Stimulated activated naive CD8-positive, alpha-beta T cell treated with anti-CD3 and anti-CD28 coated beads, Interleukin-15, Interleukin-2, amounts not matched to agents 100 ng/mL and 50 ng/mL, for 24 hours (primary cell): ENCODE data around the gene CMYA5.
"Not testable (repeated sequence)": the region's sequence is repeated elsewhere in the genome, so short reads cannot be mapped to it uniquely, and the experiment has no call there.

Source experiments
- H3K27ac Mint-ChIP-seq: one replicate; pipeline ENCODE4 v1.8.0; 2021; ENCODE audit warnings: mild to moderate bottlenecking, mixed read lengths
- H3K27me3 Mint-ChIP-seq: one replicate; pipeline ENCODE4 v1.8.0; 2021; ENCODE audit warnings: mixed read lengths
- H3K36me3 Mint-ChIP-seq: one replicate; pipeline ENCODE4 v1.8.0; 2021; ENCODE audit warnings: low read depth, mixed read lengths
- H3K4me1 Mint-ChIP-seq: one replicate; pipeline ENCODE4 v1.8.0; 2021; ENCODE audit warnings: low read depth, mixed read lengths
- H3K4me3 Mint-ChIP-seq: one replicate; pipeline ENCODE4 v1.8.0; 2021; ENCODE audit warnings: mild to moderate bottlenecking, mixed read lengths
- H3K9me3 Mint-ChIP-seq: one replicate; pipeline ENCODE4 v1.8.0; 2021; ENCODE audit warnings: mixed read lengths

CMYA5 gene

DNA sequence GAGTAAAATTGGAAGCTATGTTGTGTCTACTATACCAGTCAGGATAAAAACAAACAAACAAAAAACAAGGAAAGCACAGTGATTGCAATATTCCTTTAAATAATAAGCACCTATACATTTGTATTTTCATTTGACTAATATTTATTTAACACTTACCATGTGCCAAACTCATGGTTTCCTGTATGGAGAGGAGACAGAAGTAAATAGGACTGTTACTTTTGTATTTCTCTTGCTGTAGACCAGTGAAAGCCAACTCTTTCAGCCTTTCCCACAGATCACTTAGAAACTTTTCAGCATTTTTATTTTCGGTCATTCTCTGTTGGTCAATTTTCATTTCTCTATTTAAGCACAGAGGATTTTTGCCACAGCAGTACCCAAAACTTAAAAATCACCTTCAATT is 4.5 kb downstream of the CMYA5 start:
- H3K27me3 Mint-ChIP-seq: no peaks in the 10 kb centered on the region
- peaks cover 8% of the 10 kb centered on the region for H3K36me3 Mint-ChIP-seq
- H3K27ac Mint-ChIP-seq: no peak overlapping the region
- no peak overlapping the region for H3K4me3 Mint-ChIP-seq
- H3K9me3 Mint-ChIP-seq: no peaks in the 10 kb centered on the region
- H3K4me1 Mint-ChIP-seq: no peaks in the 10 kb centered on the region

DNA sequence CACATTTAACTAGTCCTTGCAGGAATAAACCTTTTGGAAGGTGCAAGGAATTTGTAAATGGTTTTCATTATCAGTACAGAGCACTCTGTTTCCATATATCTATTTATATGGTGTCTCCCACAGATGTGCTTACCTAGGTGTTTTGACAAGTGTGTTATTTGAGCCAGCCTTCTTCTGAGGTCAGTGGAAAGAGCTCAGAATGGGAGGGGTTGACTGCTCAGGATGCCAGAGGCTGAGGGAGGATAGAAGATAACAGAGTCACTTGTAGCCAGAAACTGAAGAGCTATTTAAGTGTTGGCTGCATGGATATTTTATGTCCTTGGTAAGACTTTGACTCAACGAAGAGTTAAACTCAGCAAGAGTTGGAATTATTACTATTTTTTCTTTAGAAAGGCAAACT is 5.0 kb downstream of the CMYA5 start:
- Mint-ChIP-seq H3K36me3 (peaks cover 7% of the 10 kb centered on the region), H3K9me3 (no peaks in the 10 kb centered on the region), H3K27me3 (no peaks in the 10 kb centered on the region), H3K4me1 (no peaks in the 10 kb centered on the region), H3K27ac (no peak overlapping the region), H3K4me3 (no peak overlapping the region)

DNA sequence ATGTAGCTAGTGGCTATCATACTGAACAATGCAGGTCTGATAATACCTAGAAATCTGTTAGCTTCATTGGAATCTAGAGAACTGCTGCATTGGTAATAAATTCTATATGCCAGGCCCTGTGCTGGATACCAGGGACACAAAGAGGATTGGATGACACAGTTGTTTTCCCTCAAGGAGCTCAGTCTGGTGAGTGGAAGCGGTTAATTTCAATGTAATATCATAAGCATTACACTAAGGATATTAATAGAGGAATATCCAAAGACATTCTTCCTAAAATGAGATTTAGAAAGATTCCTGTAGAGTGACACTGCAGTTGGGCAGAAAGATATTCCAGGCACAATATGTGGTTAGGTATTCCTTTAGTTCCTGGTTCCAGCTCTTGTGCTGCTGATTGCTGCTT is 5.9 kb downstream of the CMYA5 start:
- Mint-ChIP-seq H3K27ac (no peak overlapping the region), H3K4me3 (no peak overlapping the region), H3K36me3 (peaks cover 3% of the 10 kb centered on the region), H3K4me1 (no peaks in the 10 kb centered on the region), H3K27me3 (no peaks in the 10 kb centered on the region), H3K9me3 (no peaks in the 10 kb centered on the region)

GRCh38 chr5:79697222-79698170 is 7.9 kb downstream of the CMYA5 start:
- Mint-ChIP-seq H3K27ac (no peak overlapping the region), H3K27me3 (no peaks in the 10 kb centered on the region), H3K9me3 (no peaks in the 10 kb centered on the region)

GRCh38 chr5:79699763-79700400 is 10.2 kb downstream of the CMYA5 start:
- H3K27me3 Mint-ChIP-seq: no peaks in the 10 kb centered on the region
- H3K36me3 Mint-ChIP-seq: no peaks in the 10 kb centered on the region
- no peak overlapping the region for H3K27ac Mint-ChIP-seq
- H3K9me3 Mint-ChIP-seq: no peaks in the 10 kb centered on the region
- no peak overlapping the region for H3K4me3 Mint-ChIP-seq
- H3K4me1 Mint-ChIP-seq: no peaks in the 10 kb centered on the region

More at GRCh38 chr5:79697222-79698170, 7.9 kb downstream of the CMYA5 start:
- Mint-ChIP-seq H3K4me1 (no peaks in the 10 kb centered on the region), H3K36me3 (no peaks in the 10 kb centered on the region), H3K4me3 (no peak overlapping the region)

- peaks cover 4% of the 10 kb centered on the region for H3K9me3 Mint-ChIP-seq
- no peak overlapping the region for H3K27ac Mint-ChIP-seq
- no peaks in the 10 kb centered on the region for H3K4me1 Mint-ChIP-seq
- no peaks in the 10 kb centered on the region for H3K36me3 Mint-ChIP-seq
- no peaks in the 10 kb centered on the region for H3K27me3 Mint-ChIP-seq
- H3K4me3 Mint-ChIP-seq: no peak overlapping the region
Measured at GRCh38 chr5:79702606-79703380, 13.2 kb downstream of the CMYA5 start.

DNA sequence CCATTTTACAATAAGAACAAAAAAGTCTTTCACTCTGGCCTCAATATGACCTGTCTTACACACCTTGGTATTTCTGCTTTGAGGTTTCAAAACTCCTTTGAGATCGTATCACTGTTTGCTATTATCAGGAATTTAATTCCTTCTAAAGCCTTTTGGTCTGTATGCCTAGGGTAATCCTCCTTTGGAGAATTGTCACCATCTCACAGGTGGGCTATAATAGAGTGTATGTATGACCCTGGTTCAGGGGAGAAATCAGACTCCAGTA is 13.7 kb downstream of the CMYA5 start:
- Mint-ChIP-seq H3K9me3 (peaks cover 4% of the 10 kb centered on the region), H3K4me1 (no peaks in the 10 kb centered on the region), H3K27me3 (no peaks in the 10 kb centered on the region), H3K27ac (no peak overlapping the region), H3K36me3 (no peaks in the 10 kb centered on the region), H3K4me3 (no peak overlapping the region)

DNA sequence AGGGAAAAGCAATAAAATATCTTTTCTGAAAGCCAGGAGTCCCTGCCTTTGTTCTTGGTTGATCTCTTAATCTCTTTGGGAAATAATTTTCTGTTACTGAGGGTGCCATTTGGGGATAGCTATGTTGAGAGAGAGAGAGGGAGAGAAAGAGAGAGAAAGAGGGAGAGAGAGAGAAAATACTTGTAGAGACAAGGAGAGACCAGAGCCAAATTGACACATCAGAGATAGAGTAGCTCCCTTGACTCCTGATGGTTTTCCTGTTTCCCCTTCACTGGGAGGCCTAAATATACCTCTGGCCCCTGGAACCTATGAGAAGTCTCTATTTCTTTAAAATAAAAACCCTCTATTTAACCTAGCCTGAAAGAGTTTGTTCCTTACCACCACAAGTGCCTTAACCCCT is 14.9 kb downstream of the CMYA5 start:
- Mint-ChIP-seq H3K27me3 (no peaks in the 10 kb centered on the region), H3K9me3 (peaks cover 4% of the 10 kb centered on the region), H3K27ac (no peak overlapping the region), H3K4me1 (no peaks in the 10 kb centered on the region), H3K36me3 (no peaks in the 10 kb centered on the region), H3K4me3 (no peak overlapping the region)

GRCh38 chr5:79705632-79706031 is 16.0 kb downstream of the CMYA5 start:
- Mint-ChIP-seq H3K27ac (no peak overlapping the region), H3K9me3 (peaks cover 4% of the 10 kb centered on the region), H3K36me3 (no peaks in the 10 kb centered on the region), H3K4me1 (no peaks in the 10 kb centered on the region), H3K4me3 (no peak overlapping the region), H3K27me3 (no peaks in the 10 kb centered on the region)

GRCh38 chr5:79706317-79706716 is 16.7 kb downstream of the CMYA5 start:
- not testable (repeated sequence) for H3K27me3 Mint-ChIP-seq, H3K36me3 Mint-ChIP-seq, H3K9me3 Mint-ChIP-seq, H3K27ac Mint-ChIP-seq, H3K4me3 Mint-ChIP-seq, H3K4me1 Mint-ChIP-seq

- H3K4me1 Mint-ChIP-seq: no peaks in the 10 kb centered on the region
- H3K4me3 Mint-ChIP-seq: no peak overlapping the region
- peaks cover 4% of the 10 kb centered on the region for H3K9me3 Mint-ChIP-seq
- H3K27ac Mint-ChIP-seq: no peak overlapping the region
- H3K27me3 Mint-ChIP-seq: no peaks in the 10 kb centered on the region
- no peaks in the 10 kb centered on the region for H3K36me3 Mint-ChIP-seq
Measured at GRCh38 chr5:79707535-79707934, 17.9 kb downstream of the CMYA5 start.

GRCh38 chr5:79712741-79713140 is 23.1 kb downstream of the CMYA5 start:
- H3K4me1 Mint-ChIP-seq: no peaks in the 10 kb centered on the region
- no peaks in the 10 kb centered on the region for H3K27me3 Mint-ChIP-seq
- H3K9me3 Mint-ChIP-seq: no peaks in the 10 kb centered on the region
- H3K27ac Mint-ChIP-seq: no peak overlapping the region
- H3K4me3 Mint-ChIP-seq: no peak overlapping the region
- H3K36me3 Mint-ChIP-seq: no peaks in the 10 kb centered on the region

- H3K27ac Mint-ChIP-seq: no peak overlapping the region
- no peaks in the 10 kb centered on the region for H3K36me3 Mint-ChIP-seq
- no peaks in the 10 kb centered on the region for H3K4me1 Mint-ChIP-seq
- H3K9me3 Mint-ChIP-seq: no peaks in the 10 kb centered on the region
- no peaks in the 10 kb centered on the region for H3K27me3 Mint-ChIP-seq
- H3K4me3 Mint-ChIP-seq: no peak overlapping the region
Measured at GRCh38 chr5:79713727-79714126, 24.1 kb downstream of the CMYA5 start.

GRCh38 chr5:79716839-79717238 is 27.2 kb downstream of the CMYA5 start:
- Mint-ChIP-seq H3K27ac (no peak overlapping the region), H3K9me3 (peaks cover 10% of the 10 kb centered on the region), H3K4me1 (no peaks in the 10 kb centered on the region), H3K27me3 (peaks cover 3% of the 10 kb centered on the region), H3K4me3 (no peak overlapping the region), H3K36me3 (peaks cover 10% of the 10 kb centered on the region)

DNA sequence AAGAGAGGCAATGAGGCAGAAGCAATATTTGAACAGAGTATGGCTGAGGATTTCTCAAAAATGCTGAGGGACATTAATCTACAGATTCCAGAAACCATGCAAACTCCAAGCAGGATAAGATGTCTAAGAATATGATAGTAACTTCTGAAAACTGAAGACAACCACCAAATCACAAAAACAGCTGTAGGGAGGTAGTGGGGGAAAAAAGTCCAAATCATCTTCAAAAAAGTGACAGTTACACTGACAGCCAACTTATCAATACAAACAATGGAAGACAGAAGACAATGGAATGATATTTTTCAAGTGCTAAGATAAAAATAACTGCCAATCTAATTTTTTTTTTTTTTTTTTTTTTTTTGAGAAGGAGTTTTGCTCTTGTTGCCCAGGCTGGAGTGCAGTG is 30.5 kb downstream of the CMYA5 start:
- Mint-ChIP-seq H3K9me3 (peaks cover 10% of the 10 kb centered on the region), H3K27ac (no peak overlapping the region), H3K4me3 (no peak overlapping the region), H3K4me1 (no peaks in the 10 kb centered on the region), H3K27me3 (peaks cover 3% of the 10 kb centered on the region), H3K36me3 (peaks cover 10% of the 10 kb centered on the region)
